ENCODE measurements around the gene USF1.
"Not testable (repeated sequence)": the region's sequence is repeated elsewhere in the genome, so short reads cannot be mapped to it uniquely, and the experiment has no call there.

USF1 gene

DNA sequence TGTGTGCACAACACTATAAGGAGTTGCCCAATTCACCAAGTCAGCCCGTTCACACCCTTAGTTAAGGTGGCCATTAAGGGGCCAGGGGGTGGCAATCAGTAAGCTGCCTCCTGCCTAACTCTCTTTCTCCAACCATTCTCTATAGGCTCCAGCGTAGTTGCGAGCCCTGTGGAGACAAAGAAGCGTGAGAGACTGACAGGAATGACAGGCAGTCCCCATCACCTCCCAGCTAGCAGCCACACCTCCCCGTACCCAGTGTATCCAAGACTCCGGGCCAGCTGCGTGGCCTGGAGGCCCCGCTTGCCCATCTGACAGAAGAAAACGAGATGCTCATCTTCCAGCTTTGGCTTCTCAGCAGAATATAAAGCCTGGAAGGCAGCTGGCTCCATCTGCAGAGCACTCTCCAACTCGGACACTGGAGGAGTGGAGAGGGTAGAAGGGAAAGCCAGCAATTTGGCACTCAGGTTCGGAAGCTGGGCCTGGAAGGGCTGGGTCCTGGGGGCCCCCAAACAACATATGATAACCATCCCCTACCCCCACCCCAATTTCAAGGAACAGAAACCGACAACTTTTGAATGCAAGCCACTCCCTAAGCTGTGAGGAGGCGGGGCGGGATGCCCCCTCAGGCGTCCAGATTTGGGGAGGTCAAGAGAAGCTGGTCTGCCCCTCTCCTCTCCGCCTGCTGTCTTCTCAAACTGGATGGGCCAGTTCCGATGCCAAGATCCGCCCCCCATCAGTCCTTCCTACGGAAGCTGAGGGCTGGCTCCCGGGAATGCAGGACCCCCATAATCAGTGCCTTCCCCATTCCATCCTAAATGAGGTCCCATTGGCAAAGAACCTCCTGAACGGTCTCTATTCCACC, 7.9 kb downstream of the USF1 start:
- H3K27ac ChIP-seq, result peak overlapping the region; percentile 85
- TF ChIP-seq ZFX (IDR thresholded peaks at IDR 0.05; ENCODE audit: borderline replicate concordance), result no peak
- TF ChIP-seq, protein P1, sequence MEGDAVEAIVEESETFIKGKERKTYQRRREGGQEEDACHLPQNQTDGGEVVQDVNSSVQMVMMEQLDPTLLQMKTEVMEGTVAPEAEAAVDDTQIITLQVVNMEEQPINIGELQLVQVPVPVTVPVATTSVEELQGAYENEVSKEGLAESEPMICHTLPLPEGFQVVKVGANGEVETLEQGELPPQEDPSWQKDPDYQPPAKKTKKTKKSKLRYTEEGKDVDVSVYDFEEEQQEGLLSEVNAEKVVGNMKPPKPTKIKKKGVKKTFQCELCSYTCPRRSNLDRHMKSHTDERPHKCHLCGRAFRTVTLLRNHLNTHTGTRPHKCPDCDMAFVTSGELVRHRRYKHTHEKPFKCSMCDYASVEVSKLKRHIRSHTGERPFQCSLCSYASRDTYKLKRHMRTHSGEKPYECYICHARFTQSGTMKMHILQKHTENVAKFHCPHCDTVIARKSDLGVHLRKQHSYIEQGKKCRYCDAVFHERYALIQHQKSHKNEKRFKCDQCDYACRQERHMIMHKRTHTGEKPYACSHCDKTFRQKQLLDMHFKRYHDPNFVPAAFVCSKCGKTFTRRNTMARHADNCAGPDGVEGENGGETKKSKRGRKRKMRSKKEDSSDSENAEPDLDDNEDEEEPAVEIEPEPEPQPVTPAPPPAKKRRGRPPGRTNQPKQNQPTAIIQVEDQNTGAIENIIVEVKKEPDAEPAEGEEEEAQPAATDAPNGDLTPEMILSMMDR (IDR thresholded peaks at IDR 0.05), result no peak

DNA sequence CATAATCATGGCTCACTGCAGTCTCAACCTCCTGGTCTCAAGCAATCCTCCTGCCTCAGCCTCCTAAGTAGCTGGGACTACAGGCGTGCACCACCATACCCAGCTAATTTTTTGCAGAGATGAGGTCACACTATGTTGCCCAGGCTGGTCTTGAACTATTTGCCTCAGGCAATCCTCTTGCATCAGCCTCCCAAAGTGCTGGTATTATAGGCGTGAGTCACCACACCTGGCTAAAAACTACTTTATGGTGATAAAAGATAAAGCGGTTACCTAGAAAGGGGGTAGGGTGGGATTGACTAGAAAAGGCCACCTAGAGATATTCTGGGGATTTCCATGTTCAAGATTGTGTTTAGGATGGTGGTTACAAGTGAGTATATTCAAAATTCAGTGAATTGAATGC, 12.0 kb downstream of the USF1 start:
- H3K27ac ChIP-seq, result no peak overlapping the region
- TF ChIP-seq, protein P1 (IDR thresholded peaks at IDR 0.05), result no peak
- no peak for TF ChIP-seq ZFX (IDR thresholded peaks at IDR 0.05; ENCODE audit: borderline replicate concordance)

DNA sequence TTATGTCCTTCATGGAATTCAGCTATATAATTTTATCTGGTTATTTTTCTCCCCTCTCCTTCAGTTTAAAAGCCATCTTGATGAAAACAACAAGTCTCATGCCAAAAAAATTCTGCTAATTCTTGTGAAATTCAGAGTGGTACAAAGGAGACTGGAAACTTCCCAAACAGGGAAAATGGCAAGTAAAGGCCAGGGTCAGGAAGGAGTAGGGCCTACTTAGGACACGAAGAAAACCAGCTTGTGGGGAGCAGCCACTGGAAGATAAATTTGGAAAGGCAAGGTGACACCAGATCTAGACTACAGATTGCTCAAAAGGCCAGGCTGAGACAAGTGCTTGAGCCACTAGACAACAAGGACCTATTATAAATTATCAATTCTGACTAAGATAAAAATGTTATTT, 13.4 kb downstream of the USF1 start:
- no peak overlapping the region for H3K27ac ChIP-seq
- TF ChIP-seq ZFX (IDR thresholded peaks at IDR 0.05; ENCODE audit: borderline replicate concordance), result no peak
- TF ChIP-seq, protein P1 (IDR thresholded peaks at IDR 0.05), result no peak

DNA sequence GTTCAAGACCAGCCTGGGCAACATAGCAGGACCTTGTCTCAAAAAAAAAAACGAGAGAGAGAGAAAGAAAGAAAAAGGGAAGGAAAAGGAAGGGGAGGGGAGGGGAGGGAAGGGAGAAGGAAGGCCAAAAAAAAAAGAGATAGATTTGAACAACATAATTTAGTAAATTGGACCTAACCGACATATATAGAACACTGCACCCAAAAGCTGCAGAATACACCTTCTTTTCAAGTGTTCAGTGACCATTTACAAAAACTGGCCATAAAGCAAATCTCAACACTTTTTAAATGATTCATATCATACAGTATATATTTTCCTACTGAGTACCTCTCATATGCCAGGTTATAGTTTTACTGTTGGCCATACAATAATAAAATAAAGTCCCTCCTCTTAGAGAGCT, 13.9 kb downstream of the USF1 start:
- no peak for TF ChIP-seq ZFX (IDR thresholded peaks at IDR 0.05; ENCODE audit: borderline replicate concordance)
- TF ChIP-seq, protein P1 (IDR thresholded peaks at IDR 0.05), result no peak
- no peak overlapping the region for H3K27ac ChIP-seq

DNA sequence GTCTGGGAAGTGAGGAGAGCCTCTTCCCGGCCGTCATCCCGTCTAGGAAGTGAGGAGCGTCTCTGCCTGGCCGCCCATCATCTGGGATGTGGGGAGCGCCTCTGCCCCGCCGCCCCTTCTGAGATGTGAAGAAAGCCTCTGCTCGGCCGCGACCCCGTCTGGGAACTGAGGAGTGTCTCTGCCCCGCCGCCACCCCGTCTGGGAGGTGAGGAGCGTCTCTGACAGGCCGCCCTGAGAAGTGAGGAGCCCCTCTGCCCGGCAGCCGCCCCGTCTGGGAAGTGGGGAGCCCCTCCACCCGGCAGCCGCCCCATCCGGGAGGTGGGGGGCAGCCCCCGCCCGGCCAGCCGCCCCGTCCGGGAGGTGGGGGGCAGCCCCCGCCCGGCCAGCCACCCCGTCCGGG, 16.3 kb downstream of the USF1 start:
- not testable (repeated sequence) for H3K27ac ChIP-seq

DNA sequence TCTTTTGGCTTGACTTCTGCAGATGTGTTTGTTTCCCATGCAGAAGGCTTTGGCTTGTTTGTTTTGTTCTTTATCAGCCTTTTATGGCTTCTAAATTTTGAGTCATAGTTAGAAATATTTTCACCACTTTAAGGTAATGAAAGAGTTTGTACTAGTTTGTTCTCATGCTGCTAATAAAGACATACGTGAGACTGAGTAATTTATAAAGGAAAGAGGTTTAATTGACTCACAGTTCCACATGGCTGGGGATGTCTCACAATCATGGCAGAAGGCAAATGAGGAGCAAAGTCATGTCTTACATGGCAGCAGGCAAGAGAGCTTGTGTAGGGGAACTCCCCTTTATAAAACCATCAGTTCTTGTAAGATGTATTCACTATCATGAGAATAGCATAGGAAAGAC, 18.8 kb downstream of the USF1 start:
- H3K27ac ChIP-seq, result peak overlapping the region; percentile 2; the same call in 1 of the 2 replicates

DNA sequence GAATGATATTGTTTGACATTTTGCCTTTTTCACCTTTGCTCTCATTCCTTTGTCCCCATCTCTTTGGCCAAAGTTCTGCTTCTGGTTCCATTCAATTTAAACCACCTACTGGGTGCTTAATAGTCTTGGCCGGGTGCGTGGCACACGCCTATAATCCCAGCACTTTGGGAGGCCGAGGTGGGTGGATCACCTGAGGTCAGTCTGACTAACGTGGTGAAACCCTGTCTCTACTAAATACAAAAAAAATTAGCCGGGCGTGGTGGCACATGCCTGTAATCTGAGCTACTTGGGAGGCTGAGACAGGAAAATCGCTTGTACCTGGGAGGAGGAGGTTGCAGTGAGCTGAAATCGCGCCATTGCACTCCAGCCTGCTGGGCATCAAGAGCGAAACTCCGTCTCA, 23.3 kb downstream of the USF1 start:
- H3K27ac ChIP-seq, result peak overlapping the region; percentile 90

DNA sequence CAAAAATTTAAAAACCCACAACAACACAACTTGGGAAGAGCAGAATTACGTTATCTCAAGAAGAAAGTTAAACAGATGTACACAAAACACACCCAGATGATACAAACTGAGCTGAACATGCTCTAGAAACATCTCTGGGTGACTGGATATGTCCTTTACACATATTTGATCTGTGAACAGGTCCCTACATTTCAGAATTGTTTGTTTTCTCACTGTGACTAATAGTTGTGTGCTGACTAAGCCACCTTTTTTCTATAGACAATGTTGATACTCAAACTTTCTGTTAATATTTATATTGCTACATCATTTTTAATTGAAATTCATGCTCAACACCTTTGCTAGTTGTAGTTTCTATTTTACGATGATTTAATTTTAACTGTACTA, 23.8 kb downstream of the USF1 start:
- TF ChIP-seq, protein P1 (IDR thresholded peaks at IDR 0.05), result no peak
- no peak for TF ChIP-seq ZFX (IDR thresholded peaks at IDR 0.05; ENCODE audit: borderline replicate concordance)
- peak overlapping the region; percentile 90 for H3K27ac ChIP-seq
